Measurements from ENCODE around the gene OR6Y1.
A peak's percentile ranks its signal among the peaks of the same experiment; 100 is the strongest.

Gene OR6Y1

DNA sequence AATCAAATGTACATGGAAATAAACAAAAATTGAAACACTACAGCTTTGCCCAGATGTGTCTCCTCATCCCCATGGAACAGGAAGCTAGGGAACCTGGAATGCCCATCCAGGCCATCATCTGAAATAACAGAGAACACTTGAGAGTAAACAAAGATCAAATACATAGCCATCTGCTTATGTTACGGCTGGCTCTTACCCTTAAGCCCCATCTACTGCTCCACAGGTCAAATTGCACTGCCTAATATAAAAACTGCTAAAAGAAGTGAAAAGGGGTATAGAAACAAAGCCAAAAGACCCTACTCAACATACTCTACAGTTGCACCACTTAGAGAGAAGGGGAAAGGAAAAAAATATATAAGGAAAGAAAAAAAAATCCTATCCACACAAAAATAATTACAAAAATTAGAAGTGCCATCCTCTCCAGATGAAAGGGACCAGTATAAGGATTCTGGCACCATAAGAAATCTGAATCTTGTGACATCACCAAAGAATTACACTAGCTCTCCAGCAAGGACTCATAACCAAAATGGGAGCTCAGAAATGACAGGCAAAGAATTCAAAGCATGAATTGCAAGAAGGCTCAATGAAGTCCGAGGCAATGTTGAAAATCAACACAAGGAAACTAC is 26.9 kb downstream of the OR6Y1 start:
- no peaks in the 10 kb centered on the region for H3K4me1 ChIP-seq
- H3K36me3 ChIP-seq (replicated peaks) = no peaks in the 10 kb centered on the region
- no peaks in the 10 kb centered on the region for H3K9me3 ChIP-seq
- in situ Hi-C loops (cut with MboI; ENCODE audit: low sequenced_read_pairs) = no loop called here
- H3K27me3 ChIP-seq (ENCODE audit: low read depth) = no peaks in the 10 kb centered on the region
- DNase-seq (ENCODE audit: low spot score in 2 of 2) = no peak
- H3K4me3 ChIP-seq = no peak overlapping the region

DNA sequence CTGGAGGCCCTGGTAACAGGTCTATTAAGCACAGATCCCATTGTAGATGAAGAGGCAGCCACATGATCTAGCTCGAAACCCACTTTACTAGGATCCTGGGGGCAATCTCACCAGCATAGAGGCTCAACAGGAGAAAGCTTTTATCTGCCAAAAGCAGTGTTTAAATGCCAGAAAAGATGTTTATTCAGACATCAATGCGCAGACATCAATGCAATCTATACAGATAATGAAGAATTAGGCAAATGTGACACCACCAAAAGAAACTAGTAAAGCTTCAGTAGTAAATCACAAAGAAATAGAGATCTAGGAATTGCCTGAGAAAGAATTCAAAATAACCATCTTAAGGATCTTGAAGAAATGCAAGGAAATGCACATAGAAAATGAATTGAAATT is 32.5 kb downstream of the OR6Y1 start:
- no peak for DNase-seq (ENCODE audit: low spot score in 2 of 2)
- Histone ChIP-seq H3K4me1 (no peaks in the 10 kb centered on the region), H3K4me3 (no peak overlapping the region), H3K9me3 (no peaks in the 10 kb centered on the region), H3K27me3 (ENCODE audit: low read depth) (no peaks in the 10 kb centered on the region), H3K36me3 (replicated peaks) (no peaks in the 10 kb centered on the region)
- in situ Hi-C loops (cut with MboI; ENCODE audit: low sequenced_read_pairs) = no loop called here

DNA sequence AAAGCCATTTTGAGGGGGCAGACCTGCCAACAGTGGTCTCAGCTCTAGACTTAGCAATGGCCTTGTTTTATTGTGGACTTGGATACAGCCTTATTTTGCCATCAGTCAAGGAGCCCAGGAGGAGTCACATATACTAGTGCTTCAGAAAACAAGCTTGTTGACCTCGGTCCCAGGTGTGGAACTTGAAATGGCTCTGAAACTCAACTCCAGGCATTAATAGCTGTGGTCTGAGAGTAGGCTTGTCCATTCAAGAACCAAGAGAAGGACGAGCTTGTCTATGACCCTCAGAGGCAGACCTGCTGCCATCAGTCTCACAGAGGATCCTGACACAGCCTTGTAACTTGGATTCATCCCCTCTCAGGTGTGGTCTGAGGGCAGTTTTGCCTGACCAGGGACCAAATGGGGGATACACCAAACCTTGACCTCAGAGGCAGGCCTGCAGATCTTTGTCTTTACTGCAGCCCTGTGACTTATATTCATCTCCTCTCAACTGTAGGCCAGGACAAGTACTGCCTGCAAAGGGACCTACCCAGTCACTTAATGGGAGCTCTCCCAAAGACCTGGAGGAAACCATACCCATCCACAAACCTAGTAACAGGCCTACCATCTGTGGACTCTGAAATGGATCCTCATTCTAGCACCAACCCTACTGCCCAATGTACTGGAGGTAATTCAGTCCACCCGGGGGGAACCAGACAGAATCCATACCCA is 33.1 kb downstream of the OR6Y1 start:
- H3K36me3 ChIP-seq (replicated peaks) = no peaks in the 10 kb centered on the region
- no peak for DNase-seq (ENCODE audit: low spot score in 2 of 2)
- in situ Hi-C loops (cut with MboI; ENCODE audit: low sequenced_read_pairs) = no loop called here

GRCh38 chr1:158520021-158520420 is 34.2 kb downstream of the OR6Y1 start:
- H3K36me3 ChIP-seq (replicated peaks) = no peaks in the 10 kb centered on the region

More for the DNA sequence above, 33.1 kb downstream of the OR6Y1 start:
- Histone ChIP-seq H3K9me3 (no peaks in the 10 kb centered on the region), H3K4me1 (no peaks in the 10 kb centered on the region), H3K4me3 (no peak overlapping the region), H3K27me3 (ENCODE audit: low read depth) (peaks cover 4% of the 10 kb centered on the region; the same call in 1 of the 2 replicates)

GRCh38 chr1:158516966-158517365 is 37.2 kb downstream of the OR6Y1 start:
- peaks cover 4% of the 10 kb centered on the region; the same call in 1 of the 2 replicates for H3K27me3 ChIP-seq (ENCODE audit: low read depth)
- H3K36me3 ChIP-seq (replicated peaks) = no peaks in the 10 kb centered on the region
- in situ Hi-C loops (cut with MboI; ENCODE audit: low sequenced_read_pairs) = no loop called here
- H3K9me3 ChIP-seq = no peaks in the 10 kb centered on the region
- no peaks in the 10 kb centered on the region for H3K4me1 ChIP-seq
- no peak overlapping the region for H3K4me3 ChIP-seq
- DNase-seq (ENCODE audit: low spot score in 2 of 2) = no peak

More at GRCh38 chr1:158520021-158520420, 34.2 kb downstream of the OR6Y1 start:
- peaks cover 4% of the 10 kb centered on the region; the same call in 1 of the 2 replicates for H3K27me3 ChIP-seq (ENCODE audit: low read depth)
- H3K4me1 ChIP-seq = no peaks in the 10 kb centered on the region
- in situ Hi-C loops (cut with MboI; ENCODE audit: low sequenced_read_pairs) = no loop called here
- no peak for DNase-seq (ENCODE audit: low spot score in 2 of 2)
- H3K9me3 ChIP-seq = no peaks in the 10 kb centered on the region
- no peak overlapping the region for H3K4me3 ChIP-seq

- Histone ChIP-seq H3K4me1 (no peaks in the 10 kb centered on the region), H3K9me3 (no peaks in the 10 kb centered on the region), H3K36me3 (replicated peaks) (no peaks in the 10 kb centered on the region), H3K27me3 (ENCODE audit: low read depth) (no peaks in the 10 kb centered on the region), H3K4me3 (no peak overlapping the region)
- no peak for DNase-seq (ENCODE audit: low spot score in 2 of 2)
- in situ Hi-C loops (cut with MboI; ENCODE audit: low sequenced_read_pairs) = no loop called here
Measured at GRCh38 chr1:158509471-158510156, 44.6 kb downstream of the OR6Y1 start.

DNA sequence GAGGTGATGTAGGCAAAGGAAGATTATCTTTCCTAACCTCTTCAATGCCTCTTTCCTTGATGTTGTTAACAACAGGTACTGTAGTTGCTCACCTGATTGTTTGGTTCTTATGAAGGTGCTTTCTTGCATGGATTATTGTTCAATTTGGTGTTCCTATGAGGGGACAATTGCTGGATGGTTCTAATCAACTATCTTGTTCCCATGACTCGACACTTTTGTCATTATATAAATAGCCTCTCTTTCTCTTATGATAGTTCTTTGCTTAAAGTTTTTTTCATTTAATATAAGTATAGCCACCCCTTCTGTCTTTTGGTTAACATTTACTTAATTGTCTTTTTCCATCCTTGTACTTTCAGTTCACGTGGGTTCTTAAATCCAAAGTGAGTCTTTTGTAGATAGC is 46.7 kb downstream of the OR6Y1 start:
- in situ Hi-C loops (cut with MboI; ENCODE audit: low sequenced_read_pairs) = no loop called here
- Histone ChIP-seq H3K27me3 (ENCODE audit: low read depth) (no peaks in the 10 kb centered on the region), H3K36me3 (replicated peaks) (no peaks in the 10 kb centered on the region), H3K4me3 (no peak overlapping the region), H3K9me3 (no peaks in the 10 kb centered on the region), H3K4me1 (no peaks in the 10 kb centered on the region)
- no peak for DNase-seq (ENCODE audit: low spot score in 2 of 2)

DNA sequence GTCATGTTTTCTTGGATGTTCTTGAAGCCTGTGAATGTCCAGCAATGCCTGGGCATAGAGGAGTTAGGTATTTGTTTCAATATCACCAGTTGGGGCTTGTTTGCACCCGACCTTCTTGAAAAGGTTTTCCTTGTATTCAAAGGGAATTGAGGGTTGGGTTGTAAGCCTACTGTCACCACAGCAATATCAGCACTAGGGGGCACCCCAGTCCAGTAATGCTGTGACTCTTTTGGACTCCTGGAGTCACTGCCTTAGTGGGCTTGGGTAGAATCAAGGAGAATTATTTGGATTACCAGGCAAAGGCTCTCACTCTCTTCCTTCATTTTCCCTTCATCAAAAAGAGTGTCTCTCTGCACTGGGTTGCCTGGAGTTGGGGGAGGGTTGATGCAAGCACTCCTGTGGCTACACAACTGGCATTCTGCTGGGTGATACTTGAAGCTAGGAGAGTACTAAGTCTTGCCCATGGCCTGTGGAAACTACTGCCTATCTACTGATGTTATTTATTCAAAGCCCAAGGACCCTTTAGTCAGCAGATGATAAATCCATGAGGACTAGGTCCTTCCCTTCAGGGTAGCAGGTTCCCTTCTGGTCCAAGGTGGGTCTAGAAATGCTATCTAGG is 47.7 kb downstream of the OR6Y1 start:
- in situ Hi-C loops (cut with MboI; ENCODE audit: low sequenced_read_pairs) = no loop called here
- DNase-seq (ENCODE audit: low spot score in 2 of 2) = peak in 1 of 2 experiments; percentile 60
- no peaks in the 10 kb centered on the region for H3K36me3 ChIP-seq (replicated peaks)
- H3K4me1 ChIP-seq = no peaks in the 10 kb centered on the region
- H3K27me3 ChIP-seq (ENCODE audit: low read depth) = no peaks in the 10 kb centered on the region
- H3K9me3 ChIP-seq = no peaks in the 10 kb centered on the region
- H3K4me3 ChIP-seq = no peak overlapping the region

- Histone ChIP-seq H3K9me3 (no peaks in the 10 kb centered on the region), H3K4me1 (no peaks in the 10 kb centered on the region), H3K4me3 (no peak overlapping the region), H3K27me3 (ENCODE audit: low read depth) (no peaks in the 10 kb centered on the region), H3K36me3 (replicated peaks) (no peaks in the 10 kb centered on the region)
- in situ Hi-C loops (cut with MboI; ENCODE audit: low sequenced_read_pairs) = no loop called here
- no peak for DNase-seq (ENCODE audit: low spot score in 2 of 2)
Measured at GRCh38 chr1:158496374-158496773, 57.8 kb downstream of the OR6Y1 start.

DNA sequence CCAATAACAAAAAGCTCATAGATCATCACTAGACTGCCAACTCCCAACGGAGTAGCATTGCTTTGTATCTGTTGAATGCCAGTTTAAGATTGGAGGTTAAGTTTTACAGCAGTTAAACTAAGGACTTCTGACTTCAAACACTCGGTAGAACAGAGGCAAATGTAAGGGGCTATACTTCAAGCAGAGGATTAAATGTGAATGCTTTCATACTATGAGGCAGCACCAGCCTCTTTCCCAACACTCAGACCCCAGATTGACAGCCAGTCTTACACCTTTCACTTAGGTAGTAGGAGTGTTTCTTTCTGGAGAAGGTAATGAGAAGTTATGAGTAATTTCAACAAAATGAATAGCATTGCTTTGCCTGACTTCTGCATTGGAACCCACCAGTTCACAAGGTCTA is 59.4 kb downstream of the OR6Y1 start:
- no peak overlapping the region for H3K4me3 ChIP-seq
- DNase-seq (ENCODE audit: low spot score in 2 of 2) = no peak
- H3K27me3 ChIP-seq (ENCODE audit: low read depth) = no peaks in the 10 kb centered on the region
- no peaks in the 10 kb centered on the region for H3K4me1 ChIP-seq
- H3K9me3 ChIP-seq = no peaks in the 10 kb centered on the region
- in situ Hi-C loops (cut with MboI; ENCODE audit: low sequenced_read_pairs) = no loop called here
- H3K36me3 ChIP-seq (replicated peaks) = no peaks in the 10 kb centered on the region
